ENCODE results near the gene KMT2A.
A peak's percentile ranks its signal among the peaks of the same experiment; 100 is the strongest.

The KMT2A gene

DNA sequence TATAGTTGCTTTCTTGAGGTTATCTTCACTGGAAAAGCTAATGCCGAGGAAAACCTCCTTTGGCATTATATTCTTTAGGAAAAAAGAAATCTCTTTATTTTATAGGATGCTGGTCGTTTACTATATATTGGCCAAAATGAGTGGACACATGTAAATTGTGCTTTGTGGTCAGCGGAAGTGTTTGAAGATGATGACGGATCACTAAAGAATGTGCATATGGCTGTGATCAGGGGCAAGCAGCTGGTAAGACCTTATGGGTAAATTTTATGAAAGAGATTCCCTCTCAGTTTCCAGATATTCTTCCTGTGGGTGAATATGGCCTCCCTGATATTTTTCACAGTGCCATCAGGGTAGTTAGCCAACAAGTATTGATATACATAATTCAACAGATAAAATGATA is 61.5 kb downstream of the KMT2A start:
- TF ChIP-seq, protein P1, sequence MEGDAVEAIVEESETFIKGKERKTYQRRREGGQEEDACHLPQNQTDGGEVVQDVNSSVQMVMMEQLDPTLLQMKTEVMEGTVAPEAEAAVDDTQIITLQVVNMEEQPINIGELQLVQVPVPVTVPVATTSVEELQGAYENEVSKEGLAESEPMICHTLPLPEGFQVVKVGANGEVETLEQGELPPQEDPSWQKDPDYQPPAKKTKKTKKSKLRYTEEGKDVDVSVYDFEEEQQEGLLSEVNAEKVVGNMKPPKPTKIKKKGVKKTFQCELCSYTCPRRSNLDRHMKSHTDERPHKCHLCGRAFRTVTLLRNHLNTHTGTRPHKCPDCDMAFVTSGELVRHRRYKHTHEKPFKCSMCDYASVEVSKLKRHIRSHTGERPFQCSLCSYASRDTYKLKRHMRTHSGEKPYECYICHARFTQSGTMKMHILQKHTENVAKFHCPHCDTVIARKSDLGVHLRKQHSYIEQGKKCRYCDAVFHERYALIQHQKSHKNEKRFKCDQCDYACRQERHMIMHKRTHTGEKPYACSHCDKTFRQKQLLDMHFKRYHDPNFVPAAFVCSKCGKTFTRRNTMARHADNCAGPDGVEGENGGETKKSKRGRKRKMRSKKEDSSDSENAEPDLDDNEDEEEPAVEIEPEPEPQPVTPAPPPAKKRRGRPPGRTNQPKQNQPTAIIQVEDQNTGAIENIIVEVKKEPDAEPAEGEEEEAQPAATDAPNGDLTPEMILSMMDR (conservative IDR thresholded peaks at IDR 0.05): no peak
- TF ChIP-seq ZFX (IDR thresholded peaks at IDR 0.05): no peak
- H3K27ac ChIP-seq: no peak overlapping the region

DNA sequence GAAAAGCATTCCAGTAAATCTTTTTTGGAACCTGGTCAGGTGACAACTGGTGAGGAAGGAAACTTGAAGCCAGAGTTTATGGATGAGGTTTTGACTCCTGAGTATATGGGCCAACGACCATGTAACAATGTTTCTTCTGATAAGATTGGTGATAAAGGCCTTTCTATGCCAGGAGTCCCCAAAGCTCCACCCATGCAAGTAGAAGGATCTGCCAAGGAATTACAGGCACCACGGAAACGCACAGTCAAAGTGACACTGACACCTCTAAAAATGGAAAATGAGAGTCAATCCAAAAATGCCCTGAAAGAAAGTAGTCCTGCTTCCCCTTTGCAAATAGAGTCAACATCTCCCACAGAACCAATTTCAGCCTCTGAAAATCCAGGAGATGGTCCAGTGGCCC is 66.9 kb downstream of the KMT2A start:
- no peak overlapping the region for H3K27ac ChIP-seq
- TF ChIP-seq ZFX (IDR thresholded peaks at IDR 0.05): no peak
- TF ChIP-seq, protein P1 (conservative IDR thresholded peaks at IDR 0.05): no peak

DNA sequence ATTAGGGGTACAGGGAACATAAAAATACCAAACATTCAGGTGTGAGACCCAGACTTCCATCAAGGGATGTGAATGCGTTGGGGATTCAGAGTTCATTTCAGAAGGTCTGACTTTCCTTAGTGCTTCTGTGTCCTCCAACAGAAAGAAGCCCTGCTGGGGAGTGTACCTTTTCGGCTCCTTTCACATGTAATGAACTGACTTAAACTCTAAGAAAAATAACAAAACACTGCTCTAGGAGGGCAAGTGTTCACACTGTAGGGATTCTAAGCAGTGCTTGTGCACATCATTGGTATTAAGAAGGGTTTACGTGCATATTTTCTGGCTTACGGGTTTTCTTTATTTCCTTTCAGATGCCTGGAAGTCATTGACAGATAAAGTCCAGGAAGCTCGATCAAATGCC is 75.3 kb downstream of the KMT2A start:
- TF ChIP-seq, protein P1 (conservative IDR thresholded peaks at IDR 0.05): no peak
- TF ChIP-seq ZFX (IDR thresholded peaks at IDR 0.05): no peak
- no peak overlapping the region for H3K27ac ChIP-seq

DNA sequence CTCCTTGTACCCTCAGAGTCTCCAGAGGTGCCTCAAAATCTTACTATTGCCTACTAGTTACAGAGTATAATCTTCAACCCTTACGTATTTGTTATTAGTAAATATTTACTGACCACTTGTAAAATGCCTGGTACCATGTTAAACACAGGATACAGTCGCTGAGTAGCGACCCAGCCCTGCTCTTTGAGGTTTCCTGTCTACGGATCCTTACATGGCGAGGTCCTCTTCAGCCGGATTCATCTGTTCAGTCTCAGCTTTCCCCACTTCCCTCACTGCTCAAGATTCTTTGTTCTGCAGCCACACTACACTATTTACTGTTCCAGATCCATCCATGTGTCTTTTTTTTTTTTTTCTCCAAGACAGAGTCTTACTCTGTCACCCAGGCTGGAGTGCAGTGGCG is 77.8 kb downstream of the KMT2A start:
- H3K27ac ChIP-seq: no peak overlapping the region

DNA sequence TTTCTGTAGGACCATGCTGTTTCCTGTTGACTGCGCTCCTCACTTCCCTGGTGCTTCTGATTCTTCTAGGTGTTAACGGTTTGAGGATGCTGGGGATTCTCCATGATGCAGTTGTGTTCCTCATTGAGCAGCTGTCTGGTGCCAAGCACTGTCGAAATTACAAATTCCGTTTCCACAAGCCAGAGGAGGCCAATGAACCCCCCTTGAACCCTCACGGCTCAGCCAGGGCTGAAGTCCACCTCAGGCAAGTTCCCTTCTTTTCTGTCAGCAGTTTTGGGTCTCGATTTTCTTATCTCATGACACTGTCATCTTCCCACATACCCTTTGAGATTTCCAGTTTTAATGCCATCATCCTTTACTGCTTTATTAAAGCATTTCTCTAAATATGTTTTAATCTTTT is 83.3 kb downstream of the KMT2A start:
- no peak overlapping the region for H3K27ac ChIP-seq
- no peak for TF ChIP-seq ZFX (IDR thresholded peaks at IDR 0.05)
- TF ChIP-seq, protein P1 (conservative IDR thresholded peaks at IDR 0.05): no peak

More for the DNA sequence above, 77.8 kb downstream of the KMT2A start:
- TF ChIP-seq, protein P1 (conservative IDR thresholded peaks at IDR 0.05): no peak
- no peak for TF ChIP-seq ZFX (IDR thresholded peaks at IDR 0.05)

DNA sequence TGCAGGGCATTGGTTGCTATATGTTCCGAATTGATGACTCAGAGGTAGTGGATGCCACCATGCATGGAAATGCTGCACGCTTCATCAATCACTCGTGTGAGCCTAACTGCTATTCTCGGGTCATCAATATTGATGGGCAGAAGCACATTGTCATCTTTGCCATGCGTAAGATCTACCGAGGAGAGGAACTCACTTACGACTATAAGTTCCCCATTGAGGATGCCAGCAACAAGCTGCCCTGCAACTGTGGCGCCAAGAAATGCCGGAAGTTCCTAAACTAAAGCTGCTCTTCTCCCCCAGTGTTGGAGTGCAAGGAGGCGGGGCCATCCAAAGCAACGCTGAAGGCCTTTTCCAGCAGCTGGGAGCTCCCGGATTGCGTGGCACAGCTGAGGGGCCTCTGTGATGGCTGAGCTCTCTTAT is 85.6 kb downstream of the KMT2A start:
- TF ChIP-seq ZFX (IDR thresholded peaks at IDR 0.05): no peak
- TF ChIP-seq, protein P1 (conservative IDR thresholded peaks at IDR 0.05): no peak
- H3K27ac ChIP-seq: no peak overlapping the region

DNA sequence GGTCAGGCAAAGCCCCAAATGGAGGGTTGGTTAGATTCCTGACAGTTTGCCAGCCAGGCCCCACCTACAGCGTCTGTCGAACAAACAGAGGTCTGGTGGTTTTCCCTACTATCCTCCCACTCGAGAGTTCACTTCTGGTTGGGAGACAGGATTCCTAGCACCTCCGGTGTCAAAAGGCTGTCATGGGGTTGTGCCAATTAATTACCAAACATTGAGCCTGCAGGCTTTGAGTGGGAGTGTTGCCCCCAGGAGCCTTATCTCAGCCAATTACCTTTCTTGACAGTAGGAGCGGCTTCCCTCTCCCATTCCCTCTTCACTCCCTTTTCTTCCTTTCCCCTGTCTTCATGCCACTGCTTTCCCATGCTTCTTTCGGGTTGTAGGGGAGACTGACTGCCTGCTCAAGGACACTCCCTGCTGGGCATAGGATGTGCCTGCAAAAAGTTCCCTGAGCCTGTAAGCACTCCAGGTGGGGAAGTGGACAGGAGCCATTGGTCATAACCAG is 86.3 kb downstream of the KMT2A start:
- H3K27ac ChIP-seq: no peak overlapping the region
- TF ChIP-seq, protein P1 (conservative IDR thresholded peaks at IDR 0.05): peak; percentile 54
- TF ChIP-seq ZFX (IDR thresholded peaks at IDR 0.05): no peak
